GM19438 (cell line): ENCODE results near the gene SLC43A2.
"Not testable (repeated sequence)": the region's sequence is repeated elsewhere in the genome, so short reads cannot be mapped to it uniquely, and the experiment has no call there.

Experiments used
- ATAC-seq: cut with Tn5 transposase; IDR thresholded peaks from one replicate; pipeline ENCODE4 v1.9.1; 2021; ENCODE audit warnings: low read depth; ENCODE audit not compliant: unreplicated experiment

The SLC43A2 gene

DNA sequence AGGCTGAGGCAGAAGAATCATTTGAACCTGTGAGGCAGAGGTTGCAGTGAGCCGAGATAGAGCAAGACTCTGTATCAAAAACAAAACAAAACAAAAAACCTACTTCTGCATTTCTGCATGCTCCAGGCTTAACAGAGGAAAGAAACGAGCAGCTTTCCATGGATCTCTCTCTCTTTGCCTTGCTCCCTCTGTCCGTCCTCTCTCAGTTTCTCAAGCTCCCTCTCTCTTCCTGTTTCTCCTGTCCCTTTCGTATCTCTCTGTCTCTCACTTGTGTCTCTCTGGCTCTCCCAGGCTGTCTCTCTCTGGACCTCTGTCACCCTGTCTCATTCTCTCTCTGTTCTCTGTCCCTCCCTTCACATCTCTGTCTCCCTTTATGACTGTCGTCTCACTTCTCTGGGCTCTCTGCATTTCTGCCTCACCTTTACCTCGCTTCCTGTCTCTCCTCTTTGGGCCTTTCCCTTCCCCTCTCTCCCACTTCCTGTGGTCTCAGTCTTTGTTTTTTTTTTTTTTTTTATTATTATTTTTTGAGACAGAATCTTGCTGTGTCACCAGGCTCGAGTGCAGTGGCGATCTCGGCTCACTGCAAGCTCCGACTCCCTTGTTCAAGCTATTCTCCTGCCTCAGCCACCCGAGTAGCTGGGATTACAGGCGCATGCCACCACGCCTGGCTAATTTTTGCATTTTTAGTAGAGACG, 62.0 kb downstream of the SLC43A2 start:
- no peak for ATAC-seq

DNA sequence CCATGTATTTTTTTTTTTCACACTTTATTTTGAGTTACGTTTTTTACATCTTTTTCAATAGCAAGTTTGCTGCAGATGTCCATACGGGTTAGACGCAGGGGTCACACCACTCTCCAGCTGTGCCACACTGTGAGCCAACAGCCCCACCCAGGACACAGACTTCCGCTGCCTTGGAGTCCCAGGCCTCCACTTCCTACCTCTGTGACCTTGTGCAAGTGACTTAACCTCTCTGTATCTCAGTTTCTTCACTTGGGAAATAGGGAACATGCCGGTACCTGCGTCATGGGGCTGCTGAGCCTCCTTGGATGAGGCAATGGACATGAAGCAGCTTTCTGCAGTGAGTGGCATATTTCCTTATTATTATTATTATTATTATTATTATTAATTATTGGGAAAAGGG, 62.8 kb downstream of the SLC43A2 start:
- no peak for ATAC-seq

DNA sequence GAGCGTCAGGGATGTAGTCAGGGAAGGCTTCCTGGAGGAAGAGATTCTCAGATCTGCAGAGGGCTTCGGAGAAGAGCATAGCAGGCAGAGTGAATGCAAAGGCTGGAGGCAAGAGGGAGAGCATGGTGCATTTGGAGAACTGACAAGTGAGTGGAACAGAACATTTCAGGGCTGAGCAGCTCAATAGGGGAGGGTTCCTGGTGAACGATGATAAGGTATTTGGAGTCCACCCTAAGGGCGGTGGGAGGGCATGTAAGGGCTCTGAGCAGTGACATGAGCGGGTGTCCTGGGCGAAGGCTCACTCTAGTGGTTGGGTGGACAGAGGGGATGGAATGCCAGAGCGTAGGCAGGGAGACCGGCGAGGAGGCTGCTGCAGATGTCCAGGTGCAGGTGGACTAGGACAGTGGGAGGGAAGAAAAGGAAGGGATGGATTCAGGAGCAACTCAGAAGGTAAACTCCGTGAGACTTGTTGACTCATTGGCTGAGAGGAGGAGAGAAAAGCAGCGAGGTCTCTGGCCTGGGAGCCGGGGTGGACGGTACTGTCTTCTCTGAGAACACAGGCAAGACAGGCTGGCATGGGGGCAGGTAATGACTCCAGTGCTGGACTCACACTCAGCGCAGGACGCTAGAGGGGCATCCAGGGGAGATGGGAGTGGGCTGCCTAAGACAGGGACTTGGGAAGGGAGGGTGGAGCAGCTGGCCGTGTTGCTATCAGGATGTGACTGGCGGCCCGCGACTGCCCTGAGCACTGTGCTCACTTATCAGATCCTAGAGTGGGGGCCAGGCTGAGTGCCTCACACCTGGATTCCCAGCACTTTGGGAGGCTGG, 64.6 kb downstream of the SLC43A2 start:
- no peak for ATAC-seq

GRCh38 chr17:1563471-1563785, 65.2 kb downstream of the SLC43A2 start:
- not testable (repeated sequence) for ATAC-seq

- ATAC-seq, result peak; percentile 39
Measured at GRCh38 chr17:1562176-1562643, 66.4 kb downstream of the SLC43A2 start.

DNA sequence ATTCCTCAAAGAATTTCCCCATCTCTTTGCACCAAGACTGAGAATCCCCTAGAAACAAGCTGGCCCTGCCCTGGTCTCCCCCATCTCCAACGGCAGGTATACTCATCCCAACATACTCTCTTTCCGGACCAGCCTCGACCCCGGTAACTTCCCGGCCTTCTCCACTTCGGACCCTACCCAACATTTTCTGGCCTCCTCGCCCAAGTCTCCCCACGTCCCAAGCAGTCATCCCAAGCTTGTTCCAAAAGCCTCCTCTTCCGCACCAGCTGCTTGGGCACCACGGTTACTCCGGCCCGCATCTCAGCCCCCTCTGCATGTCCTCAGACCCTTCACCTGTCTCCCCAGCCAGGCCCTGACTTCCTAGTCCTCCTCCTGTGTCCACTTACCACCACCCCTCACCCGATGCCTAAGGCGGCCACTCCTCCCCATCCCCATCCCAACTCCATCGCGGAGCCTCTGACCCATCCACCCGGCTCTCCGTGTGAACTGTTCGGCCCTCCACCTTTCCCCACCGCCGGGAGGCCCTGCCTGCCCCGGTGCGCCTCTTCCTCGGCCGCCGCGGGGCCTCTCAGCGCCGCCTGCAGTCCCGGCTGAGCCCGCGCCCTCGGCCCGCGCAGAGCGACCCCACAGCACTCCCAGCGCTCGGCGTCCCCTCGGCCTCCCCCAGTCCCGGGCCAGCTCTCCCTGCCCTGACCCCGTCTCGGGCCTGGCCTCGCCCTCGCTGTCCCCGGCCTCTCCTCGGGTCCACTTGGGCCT, 67.0 kb downstream of the SLC43A2 start:
- ATAC-seq, result no peak

DNA sequence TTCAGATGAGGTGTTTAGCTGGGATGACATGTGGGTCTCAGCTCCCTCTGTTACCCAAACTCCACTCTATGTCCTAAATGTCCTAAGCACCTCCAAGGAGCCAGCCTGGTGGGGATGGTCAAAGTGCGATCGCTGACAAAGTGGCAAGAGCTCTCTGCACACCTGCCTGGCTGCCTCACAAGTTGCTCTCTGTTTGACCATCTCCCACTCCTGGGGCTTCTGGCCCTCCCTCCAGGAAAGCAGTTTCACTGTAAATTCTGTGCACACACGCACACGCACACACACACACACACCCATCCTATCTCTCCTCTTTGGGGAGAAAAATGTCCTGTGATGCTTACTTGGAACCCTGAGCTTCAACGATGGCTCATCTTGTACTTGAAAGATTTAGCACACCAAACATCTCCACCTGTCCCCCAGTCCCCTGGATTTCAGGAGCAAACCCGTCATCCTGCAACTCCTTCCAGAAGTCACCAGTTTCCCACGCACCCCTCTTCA, 67.7 kb downstream of the SLC43A2 start:
- no peak for ATAC-seq

- no peak for ATAC-seq
Measured at GRCh38 chr17:1560101-1560857, 68.4 kb downstream of the SLC43A2 start.

GRCh38 chr17:1559047-1560043, 69.3 kb downstream of the SLC43A2 start:
- no peak for ATAC-seq

DNA sequence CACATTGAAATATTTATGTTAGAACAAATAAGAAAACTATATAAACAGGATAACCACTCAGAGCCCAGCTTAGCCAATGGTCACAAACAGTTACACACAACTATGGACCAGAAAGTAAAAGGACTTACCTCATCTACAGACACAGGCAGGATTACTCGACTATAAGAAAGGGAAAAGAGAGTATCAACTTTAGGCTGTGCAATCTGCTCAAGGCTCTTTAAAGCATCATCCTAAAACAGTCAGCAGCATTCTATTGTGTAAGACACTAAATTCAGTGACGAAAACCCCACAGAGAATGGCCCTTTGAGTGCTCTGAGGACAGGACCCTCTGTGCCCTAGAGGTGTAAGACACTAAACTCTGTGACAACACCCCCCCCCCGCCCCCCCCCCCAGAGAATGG, 70.2 kb downstream of the SLC43A2 start:
- no peak for ATAC-seq

DNA sequence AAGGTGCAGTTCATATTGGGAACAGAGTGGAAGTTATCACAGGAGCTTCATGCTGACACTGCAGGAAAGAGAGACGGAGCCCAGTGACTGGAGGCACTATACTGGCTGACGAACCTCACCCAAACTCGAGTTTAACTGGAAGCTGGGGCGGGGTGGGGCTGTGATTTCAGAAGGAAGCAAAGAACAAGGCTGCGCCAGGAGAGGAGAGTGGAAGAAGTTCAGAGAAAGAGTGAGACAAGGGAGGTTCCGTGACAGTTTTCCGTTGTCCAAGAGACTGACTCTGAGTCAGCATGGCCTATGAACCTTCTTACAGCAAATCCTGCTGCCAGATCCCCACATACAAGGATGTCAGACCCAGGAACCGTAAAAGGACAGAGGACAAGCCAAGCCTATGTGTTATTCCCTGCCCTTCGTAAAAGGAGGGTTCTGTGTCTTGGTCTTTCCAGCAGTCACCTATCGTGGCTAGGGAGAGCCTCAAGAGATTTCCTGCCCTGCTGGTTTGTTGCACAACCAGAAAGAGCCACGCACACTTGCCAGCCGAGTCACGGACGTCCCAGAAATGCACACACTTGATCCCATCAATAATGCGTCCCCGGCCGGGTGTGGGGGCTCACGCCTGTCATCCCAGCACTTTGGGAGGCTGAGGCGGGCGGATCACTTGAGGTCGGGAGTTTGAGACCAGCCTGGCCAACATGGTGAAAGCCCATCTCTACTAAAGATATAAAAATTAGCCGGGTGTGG, 71.1 kb downstream of the SLC43A2 start:
- no peak for ATAC-seq

GRCh38 chr17:1555651-1556471, 72.8 kb downstream of the SLC43A2 start:
- ATAC-seq, result no peak

- ATAC-seq, result no peak
Measured at GRCh38 chr17:1554751-1555540, 73.7 kb downstream of the SLC43A2 start.

GRCh38 chr17:1553354-1554266, 75.0 kb downstream of the SLC43A2 start:
- ATAC-seq, result no peak

- ATAC-seq, result no peak
Measured at GRCh38 chr17:1552932-1553331, 75.7 kb downstream of the SLC43A2 start.

GRCh38 chr17:1551741-1552140, 76.9 kb downstream of the SLC43A2 start:
- ATAC-seq, result no peak
